Left lobe of liver (tissue), 2 donors: ENCODE results near the gene OPCML. TPM values are rescaled to one million over a fixed set of nuclear protein-coding genes. Genes with fewer than 3 reads are reported as not detected.

Experiments
- ATAC-seq: fragments of 200-7000 bp; cut with Tn5 transposase; one replicate; pipeline ENCODE4 v1.9.1; 2020; ENCODE audit warnings: mild to moderate bottlenecking, moderate library complexity
- DNase-seq: peaks from one replicate; pipeline ENCODE4 v3.0.0-alpha.2; 2020; ENCODE audit warnings: low spot score
- total RNA-seq: library from RNA; stranded (reverse); gene quantifications from one replicate; pipeline ENCODE4 v1.2.1, GENCODE V29; 2021
- donor health status: DM: no; HTN: no; CAD: no; lungs with moderate emphysema.
- donor health status: DM: no; HTN: yes; CAD: no.

OPCML gene
- total RNA-seq, 1 donor from 2014 or later: 0.05 TPM

GRCh38 chr11:133086518-133086917 is 445.8 kb downstream of the OPCML start:
- DNase-seq (no peak), ATAC-seq (no peak)

GRCh38 chr11:133082841-133083488 is 449.3 kb downstream of the OPCML start:
- ATAC-seq: peak; percentile 100
- peak; percentile 68 for DNase-seq

- ATAC-seq: no peak
- DNase-seq: no peak
Observed at GRCh38 chr11:133082453-133082781, 449.9 kb downstream of the OPCML start.

GRCh38 chr11:133081730-133082452 is 450.4 kb downstream of the OPCML start:
- DNase-seq (no peak), ATAC-seq (no peak)

GRCh38 chr11:133081020-133081419 is 451.3 kb downstream of the OPCML start:
- ATAC-seq (no peak), DNase-seq (no peak)

GRCh38 chr11:133078591-133079404 is 453.5 kb downstream of the OPCML start:
- ATAC-seq: peak; percentile 59
- no peak for DNase-seq

GRCh38 chr11:133078012-133078411 is 454.3 kb downstream of the OPCML start:
- no peak for ATAC-seq

GRCh38 chr11:133075351-133075750 is 456.9 kb downstream of the OPCML start:
- DNase-seq: no peak
- no peak for ATAC-seq

More at GRCh38 chr11:133078012-133078411, 454.3 kb downstream of the OPCML start:
- no peak for DNase-seq

- no peak for ATAC-seq
- no peak for DNase-seq
Observed at GRCh38 chr11:133072858-133073582, 459.3 kb downstream of the OPCML start.

- DNase-seq (no peak), ATAC-seq (no peak)
Observed at GRCh38 chr11:133072378-133072777, 459.9 kb downstream of the OPCML start.

- ATAC-seq (no peak), DNase-seq (no peak)
Observed at GRCh38 chr11:133070791-133071190, 461.5 kb downstream of the OPCML start.

- no peak for ATAC-seq
- no peak for DNase-seq
Observed at GRCh38 chr11:133070021-133070713, 462.1 kb downstream of the OPCML start.

- DNase-seq: no peak
- ATAC-seq: no peak
Observed at GRCh38 chr11:133065847-133066485, 466.3 kb downstream of the OPCML start.

- ATAC-seq (no peak), DNase-seq (no peak)
Observed at GRCh38 chr11:133064961-133065360, 467.3 kb downstream of the OPCML start.

GRCh38 chr11:133064152-133064877 is 468.0 kb downstream of the OPCML start:
- peak; percentile 84 for DNase-seq
- peak; percentile 92 for ATAC-seq

- DNase-seq (no peak), ATAC-seq (peak; percentile 30)
Observed at GRCh38 chr11:133058501-133058900, 473.8 kb downstream of the OPCML start.

- DNase-seq: no peak
- no peak for ATAC-seq
Observed at GRCh38 chr11:133053124-133053776, 479.1 kb downstream of the OPCML start.

GRCh38 chr11:133052537-133052936 is 479.8 kb downstream of the OPCML start:
- peak; percentile 97 for ATAC-seq
- peak; percentile 93 for DNase-seq
